GM19035 (cell line): Measurements from ENCODE around the gene PREP.
"Not testable (repeated sequence)": the region's sequence is repeated elsewhere in the genome, so short reads cannot be mapped to it uniquely, and the experiment has no call there.

Experiments used
- ATAC-seq: cut with Tn5 transposase; IDR thresholded peaks from one replicate; pipeline ENCODE4 v1.9.1; 2021; ENCODE audit not compliant: unreplicated experiment

Gene PREP

DNA sequence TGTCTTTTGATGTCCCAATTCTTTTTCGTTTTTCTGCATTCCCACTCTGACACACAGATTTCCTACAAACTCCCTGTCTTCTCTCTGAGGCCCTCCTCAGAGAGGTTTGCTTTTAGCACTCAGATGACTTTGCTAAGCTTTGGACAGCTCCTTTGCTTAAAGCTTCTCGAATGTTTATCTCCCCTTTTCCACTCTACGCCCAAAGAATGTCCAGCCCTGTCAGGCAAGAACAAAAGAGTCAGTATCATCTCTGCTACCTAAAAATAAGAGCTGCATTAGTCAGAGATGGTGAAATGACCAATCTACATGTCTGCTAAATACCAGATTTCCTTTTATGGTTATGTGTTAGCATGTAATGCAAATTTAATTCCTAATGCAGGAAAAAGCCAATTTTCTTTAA lies 56.8 kb downstream of the PREP start:
- ATAC-seq: no peak

GRCh38 chr6:105345506-105345905 lies 57.4 kb downstream of the PREP start:
- ATAC-seq: no peak

DNA sequence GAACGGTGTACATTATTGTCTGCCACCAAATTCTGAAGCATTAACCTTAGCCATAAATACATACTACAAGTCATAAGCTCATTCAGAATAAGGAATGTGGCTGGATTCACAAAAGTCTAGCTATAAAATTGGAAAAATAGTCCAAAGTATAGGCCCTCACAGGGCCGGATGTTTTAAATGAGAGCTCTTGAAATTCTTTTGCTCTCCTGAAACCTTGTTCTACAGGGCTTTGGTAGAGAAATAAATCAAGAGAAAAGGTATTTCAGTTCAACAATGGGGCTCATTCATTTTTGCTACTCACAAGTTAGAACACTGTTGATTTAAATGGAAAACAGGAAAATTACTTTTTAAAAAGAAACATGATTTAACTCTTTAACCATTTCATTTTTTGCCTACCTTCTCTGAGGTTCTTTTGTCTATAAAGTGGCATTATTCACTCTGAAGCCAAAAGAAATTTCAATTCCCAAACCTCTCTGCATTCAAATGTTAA lies 58.0 kb downstream of the PREP start:
- ATAC-seq: no peak

DNA sequence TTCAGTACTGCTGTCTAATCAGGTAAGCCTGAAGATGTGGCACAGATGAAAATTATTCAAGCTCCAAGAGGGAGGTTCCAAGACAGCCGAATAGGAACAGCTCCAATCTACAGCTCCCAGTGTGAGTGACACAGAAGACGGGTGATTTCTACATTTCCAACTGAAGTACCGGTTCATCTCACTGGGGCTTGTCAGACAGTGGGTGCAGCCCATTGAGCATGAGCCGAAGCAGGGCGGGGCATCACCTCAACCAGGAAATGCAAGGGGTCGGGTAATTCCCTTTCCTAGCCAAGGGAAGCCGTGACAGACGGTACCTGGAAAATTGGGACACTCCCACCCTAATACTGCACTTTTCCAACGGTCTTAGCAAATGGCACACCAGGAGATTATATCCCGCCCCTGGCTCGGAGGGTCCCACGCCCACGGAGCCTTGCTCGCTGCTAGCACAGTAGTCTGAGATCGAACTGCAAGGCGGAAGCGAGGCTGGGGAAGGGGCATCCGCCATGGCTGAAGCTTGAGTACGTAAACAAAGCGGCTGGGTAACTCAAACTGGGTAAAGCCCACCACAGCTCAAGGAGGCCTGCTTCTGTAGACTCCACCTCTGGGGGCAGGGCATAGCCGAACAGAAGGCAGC lies 64.4 kb downstream of the PREP start:
- ATAC-seq: not testable (repeated sequence)

DNA sequence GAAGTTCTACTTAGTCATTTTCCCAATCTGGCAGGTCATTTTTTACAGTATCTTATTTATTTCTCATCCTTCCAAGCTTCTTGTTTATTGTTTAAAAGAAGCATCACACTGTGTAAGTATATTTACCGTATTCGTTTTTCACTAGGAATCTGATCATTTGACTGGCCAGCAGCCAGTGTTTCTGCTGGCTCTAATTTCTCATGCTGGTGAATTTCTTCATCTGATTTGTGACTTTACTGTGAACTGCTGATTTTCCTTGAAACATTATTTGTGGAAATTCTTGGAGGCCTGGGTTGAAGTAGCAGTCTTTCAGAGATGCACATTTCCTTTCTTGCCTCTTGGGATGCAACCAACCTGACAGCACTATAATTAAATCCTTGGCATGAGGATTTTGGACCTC lies 65.9 kb downstream of the PREP start:
- ATAC-seq: no peak

GRCh38 chr6:105332576-105332975 lies 70.3 kb downstream of the PREP start:
- ATAC-seq: no peak

- ATAC-seq: no peak
Observed at GRCh38 chr6:105331927-105332326, 71.0 kb downstream of the PREP start.

DNA sequence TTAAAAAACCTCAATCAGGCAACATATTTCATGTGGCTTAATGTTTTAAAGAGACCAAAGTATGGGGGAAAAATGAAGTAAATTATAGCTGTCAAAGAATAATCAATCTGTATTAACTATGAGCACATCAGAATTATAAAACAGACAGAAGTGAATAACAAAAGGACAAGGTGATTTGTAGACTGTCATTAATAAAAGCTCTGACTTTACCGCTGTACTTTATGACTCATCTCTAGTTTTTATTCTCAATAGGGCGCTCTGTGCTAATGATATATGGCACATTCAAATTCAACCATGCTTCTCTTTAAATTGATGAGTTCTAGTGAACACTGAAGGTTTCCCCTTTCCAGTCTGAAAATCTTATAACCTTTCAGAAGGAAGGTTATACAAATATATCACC lies 72.0 kb downstream of the PREP start:
- ATAC-seq: no peak

- ATAC-seq: no peak
Observed at GRCh38 chr6:105330364-105330763, 72.5 kb downstream of the PREP start.

- no peak for ATAC-seq
Observed at GRCh38 chr6:105326833-105327770, 75.8 kb downstream of the PREP start.

DNA sequence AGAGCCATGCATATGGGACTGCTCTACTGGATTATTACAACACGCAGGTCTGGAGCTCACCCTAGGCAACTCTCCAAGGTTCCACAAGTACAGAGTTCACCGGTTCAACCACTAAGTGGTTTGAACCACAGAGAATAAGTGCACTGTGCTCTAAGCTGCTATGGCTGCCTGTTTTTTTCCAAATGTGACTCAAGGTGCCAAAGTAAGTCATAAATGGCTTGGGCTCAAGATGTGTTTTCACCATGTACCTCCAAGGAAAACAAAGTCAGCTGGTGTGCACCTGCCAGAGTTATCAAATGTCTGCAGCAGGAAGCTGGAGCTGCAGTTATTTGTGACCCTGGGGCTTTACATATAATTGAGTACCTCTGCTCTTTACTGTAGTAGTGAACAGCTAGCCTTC lies 76.7 kb downstream of the PREP start:
- no peak for ATAC-seq

DNA sequence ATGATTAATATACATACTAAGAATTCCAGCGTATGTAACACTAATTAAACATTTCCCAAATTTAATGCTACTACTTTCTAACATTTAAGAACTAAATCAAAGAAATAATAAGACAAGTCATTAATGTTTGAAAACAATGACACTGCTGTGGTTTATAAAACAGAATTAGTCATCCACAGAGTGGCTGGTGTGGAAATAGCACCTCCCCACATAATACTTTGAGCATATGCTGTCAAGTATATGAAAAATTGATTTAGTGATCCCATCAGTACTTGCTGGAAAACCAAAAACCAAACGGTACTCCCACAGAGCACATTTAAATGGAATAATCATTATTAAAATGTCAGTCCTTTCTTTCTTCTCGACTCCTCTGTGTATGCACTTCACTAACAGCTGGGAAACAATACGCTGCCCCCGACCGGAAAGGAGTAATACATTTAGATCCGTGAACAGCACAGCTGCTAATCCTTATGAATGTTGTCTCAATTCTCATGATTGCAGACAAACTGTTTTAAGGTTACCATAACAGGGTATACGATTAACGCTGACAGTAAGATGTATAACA lies 78.4 kb downstream of the PREP start:
- no peak for ATAC-seq

GRCh38 chr6:105322499-105323225 lies 80.2 kb downstream of the PREP start:
- ATAC-seq: no peak

DNA sequence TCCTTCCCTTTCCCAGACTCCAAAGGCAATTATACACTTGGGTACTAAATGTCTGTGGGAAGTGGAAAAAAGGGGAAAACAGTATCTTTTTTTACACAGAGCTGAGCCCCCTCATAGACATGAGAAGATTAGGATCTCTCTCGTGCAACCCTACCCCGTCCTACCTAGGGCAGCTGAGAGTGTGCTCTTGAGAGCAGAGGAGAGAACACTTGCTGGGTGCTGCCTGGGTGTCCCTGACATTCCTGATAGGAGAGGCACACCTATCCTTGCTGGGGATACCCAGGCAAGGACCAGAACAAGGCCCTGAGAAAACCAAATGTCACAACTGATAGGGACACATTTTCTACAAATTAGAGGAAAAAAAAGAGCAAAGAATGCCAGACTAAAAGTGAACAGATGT lies 81.2 kb downstream of the PREP start:
- ATAC-seq: no peak

GRCh38 chr6:105321207-105321606 lies 81.7 kb downstream of the PREP start:
- ATAC-seq: no peak

- no peak for ATAC-seq
Observed at GRCh38 chr6:105320765-105321164, 82.1 kb downstream of the PREP start.

GRCh38 chr6:105320271-105320670 lies 82.6 kb downstream of the PREP start:
- ATAC-seq: no peak

- no peak for ATAC-seq
Observed at GRCh38 chr6:105319331-105319730, 83.6 kb downstream of the PREP start.

- ATAC-seq: no peak
Observed at GRCh38 chr6:105318660-105319059, 84.2 kb downstream of the PREP start.

DNA sequence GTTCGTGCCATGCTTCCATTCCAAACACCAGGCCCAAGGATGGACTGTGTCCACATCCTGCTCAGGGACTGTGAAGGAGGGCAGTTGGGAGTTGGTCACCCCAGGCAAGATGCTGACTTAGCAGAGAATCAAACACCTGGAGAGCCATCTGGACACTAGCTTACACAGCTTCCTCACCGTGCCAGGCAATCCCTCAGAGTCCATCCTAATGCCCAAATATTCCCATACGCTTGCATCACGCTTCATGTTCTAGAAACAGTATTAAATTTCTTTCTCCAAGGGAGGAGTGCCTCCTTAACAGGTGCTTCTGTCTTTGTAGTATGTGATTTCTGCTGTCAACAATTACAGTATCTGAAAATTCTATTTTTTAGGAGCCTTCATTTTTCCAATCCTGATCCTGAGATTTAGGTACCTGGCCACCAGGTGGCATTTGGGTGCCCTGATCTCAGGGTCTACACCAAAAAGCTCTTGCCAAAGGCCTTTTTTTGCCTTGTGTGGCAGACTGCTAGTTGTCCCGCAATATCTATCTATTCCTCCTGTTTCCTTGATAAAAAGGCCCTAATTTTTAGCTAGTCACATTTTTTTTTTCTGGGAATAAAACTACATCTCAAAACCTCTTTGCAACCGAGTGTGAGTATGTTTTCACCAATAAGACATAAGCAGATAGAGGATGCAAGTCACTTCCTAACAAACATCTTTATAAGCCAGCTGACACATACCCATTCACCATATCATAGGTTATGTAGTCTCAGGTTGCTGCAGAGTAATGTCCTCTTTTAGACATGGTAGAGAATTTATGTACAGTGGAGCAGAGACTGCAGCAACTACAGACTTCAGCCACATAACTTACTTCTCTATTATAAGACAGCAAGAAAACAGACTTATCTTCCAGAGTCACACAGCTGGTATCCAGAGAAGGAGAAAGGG lies 85.0 kb downstream of the PREP start:
- no peak for ATAC-seq
